Activated effector memory CD4-positive, alpha-beta T cell treated with Interleukin-2 at 50 U/mL for 16 hours (primary cell): Measurements from ENCODE around the gene LDLRAD3.

ENCODE experiments used
- DNase-seq: peaks from one replicate; pipeline ENCODE4 v3.0.0-alpha.2; 2020

LDLRAD3 gene

DNA sequence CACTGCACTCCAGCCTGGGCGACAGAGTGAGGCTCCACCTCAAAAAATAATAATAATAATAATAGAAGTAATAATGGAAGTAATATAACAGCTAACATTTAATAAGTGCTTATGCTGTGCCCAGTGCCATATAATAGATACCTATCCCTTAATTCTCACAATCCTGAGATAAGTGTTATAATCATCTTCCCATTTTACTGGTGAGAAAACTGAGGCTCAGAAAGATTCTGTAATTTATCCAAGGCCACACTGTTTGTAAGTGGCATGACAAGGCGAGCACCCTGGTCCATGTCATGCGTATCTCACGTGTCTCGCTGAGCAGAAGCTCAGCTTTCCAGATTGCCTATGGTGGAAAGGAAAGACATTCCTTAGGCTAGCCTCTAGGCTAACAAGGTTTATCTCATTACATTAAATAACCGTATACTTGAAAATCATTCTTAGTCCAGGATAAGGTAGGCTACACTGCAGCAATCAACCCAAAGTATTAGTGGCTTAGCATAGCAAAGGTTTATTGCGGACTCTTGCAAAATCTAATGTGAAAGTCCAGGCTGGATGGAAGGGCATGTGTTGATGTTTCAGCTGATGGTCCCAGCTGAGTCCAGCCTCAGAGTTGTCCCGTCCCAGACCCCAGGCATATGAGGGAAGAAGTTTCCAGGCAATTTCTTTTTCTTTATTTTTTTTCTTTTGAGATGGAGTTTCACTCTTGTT, 15.0 kb upstream of the LDLRAD3 start:
- DNase-seq: no peak

DNA sequence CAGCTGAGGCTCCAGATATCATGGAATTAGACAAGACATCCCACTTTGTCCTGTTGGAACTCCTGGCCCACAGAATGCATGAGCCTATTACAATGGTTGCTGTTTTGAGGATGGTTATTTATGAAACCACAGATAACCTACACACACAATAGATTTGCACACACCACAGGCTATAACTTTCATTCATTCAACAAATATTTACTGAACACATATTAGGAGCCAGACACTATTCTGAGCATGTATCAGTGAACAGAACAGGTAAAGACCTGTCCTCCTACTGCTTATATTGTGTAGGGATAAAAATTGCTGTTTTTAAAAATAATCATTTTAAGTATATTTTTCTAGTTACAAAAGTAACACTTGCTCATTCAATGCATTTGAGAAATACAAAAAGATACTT, 13.4 kb upstream of the LDLRAD3 start:
- DNase-seq: no peak

DNA sequence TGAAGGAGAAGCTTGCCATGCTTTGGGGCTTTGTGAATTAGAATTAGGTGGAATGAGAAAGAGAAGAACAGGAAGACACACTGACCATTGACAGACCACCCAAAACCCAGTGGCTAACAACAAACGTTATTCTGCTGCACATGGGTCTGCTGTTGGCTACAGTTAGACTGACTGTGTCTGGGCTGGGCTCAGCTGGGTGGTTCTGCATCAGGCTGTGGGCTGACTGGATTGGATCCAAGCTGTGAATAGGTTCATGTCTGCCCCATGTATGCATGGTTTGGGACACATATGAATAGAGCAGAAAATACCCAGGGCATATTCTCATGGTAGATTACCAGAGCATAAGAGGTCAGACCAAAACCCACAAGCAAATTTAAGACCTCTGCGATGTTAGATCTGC, 11.7 kb upstream of the LDLRAD3 start:
- no peak for DNase-seq

DNA sequence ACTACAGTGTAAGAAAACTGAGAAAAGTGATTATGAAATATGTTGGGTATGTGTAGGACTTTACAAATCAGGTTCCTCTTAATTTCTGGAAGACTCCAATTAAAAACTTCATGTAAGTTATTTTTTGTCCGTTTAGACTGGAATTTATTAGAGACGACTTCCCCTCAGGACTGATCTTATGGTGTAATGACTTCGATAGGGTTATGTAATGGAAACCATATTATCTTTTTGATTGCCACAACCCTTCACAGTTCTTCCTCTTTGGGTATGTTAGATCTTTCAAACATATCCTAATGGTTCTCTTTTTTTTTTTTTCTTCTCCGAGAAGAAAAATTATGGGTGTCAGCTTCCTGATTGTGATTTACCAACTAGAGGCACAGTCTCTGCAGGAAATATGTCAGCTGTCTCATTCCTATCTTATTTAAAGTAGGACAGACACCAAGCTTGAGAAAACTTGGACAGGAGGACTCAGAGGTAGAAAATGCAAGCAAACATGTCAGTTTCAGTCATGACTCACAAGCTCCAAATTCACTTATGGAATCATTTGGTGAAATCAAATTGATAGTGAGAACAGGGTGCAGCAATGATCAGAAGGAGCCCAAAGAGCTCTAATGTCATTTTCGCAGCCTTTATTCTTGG, 11.1 kb upstream of the LDLRAD3 start:
- DNase-seq: no peak

DNA sequence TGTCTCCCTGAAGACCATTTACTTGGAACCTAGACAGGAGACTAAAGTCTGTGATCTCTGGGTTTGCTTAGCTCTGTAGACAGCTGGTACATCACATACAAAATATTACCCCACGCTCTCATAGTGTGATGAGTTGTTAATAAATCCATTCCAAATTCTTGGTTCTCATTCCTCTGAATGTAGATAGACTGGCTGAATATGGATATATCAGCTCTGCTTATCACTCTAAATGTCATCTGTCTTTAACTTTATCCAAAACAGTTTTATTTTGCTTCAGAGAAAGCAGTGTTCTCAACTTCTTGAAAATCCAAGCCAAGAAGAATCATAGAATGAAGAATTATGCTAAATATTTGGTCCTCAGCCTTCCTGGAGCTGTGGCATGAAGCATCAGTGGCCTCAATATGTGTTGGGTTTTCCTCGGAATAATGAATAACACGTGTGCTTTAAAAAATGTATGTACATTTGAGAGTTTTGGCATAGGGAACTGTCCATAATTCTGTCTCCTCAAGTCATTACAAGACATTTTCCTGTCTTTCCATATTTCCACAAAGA, 10.5 kb upstream of the LDLRAD3 start:
- no peak for DNase-seq

DNA sequence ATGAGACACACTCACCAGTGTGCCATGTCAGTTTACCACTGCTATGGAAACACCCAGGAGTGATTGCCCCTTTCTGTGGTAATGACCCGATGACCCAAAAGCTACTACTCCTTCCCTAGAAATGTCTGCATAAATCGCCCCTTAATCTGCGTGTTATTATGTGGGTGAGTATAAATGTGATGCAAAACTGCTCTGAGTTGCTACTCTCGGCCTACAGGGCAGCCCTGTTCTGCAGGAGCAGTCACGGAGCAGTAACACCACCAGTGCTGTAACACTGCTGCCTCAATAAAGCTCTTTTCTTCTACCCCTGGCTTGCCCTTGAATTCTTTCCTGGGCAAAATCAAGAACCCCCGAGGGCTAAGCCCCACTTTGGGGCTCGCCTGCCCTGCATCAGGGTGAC, 9.6 kb upstream of the LDLRAD3 start:
- DNase-seq: no peak

DNA sequence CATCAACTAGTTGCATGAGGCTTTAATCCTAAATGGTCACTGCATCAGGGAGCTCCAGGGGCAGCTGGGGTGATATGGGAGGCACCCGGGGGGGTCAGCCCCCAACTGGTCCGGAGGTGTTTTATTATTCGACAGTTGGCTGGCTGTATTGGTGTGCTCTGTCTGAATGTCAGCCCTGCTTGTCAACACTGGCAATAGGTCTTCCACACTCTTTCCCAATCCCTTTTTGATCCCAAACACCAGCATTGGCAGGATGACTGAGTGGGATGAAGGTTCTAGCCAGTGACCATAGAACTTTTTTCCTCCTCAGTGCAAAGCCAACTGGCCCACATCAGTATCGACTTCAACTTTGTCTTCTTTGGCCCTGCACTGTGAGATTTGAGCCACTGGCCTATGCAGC, 8.9 kb upstream of the LDLRAD3 start:
- no peak for DNase-seq

DNA sequence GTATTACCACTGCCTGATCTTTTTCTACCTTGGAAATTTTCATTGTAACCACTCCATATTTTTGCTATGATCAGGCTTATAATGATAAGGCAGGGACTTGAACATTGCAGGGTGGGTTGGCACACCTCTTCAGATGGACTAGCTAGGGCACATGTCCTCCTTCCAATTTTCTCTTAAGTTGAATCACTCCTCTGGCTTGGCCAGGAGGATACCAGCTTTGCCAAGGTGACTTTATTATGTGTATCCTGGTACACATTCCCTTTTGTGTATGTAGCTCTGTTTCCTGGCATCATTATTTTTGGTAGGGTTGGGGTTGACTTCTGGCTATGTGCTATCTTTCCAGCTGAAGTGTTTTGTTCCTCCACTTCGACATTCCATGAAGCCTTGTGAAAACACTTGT, 8.5 kb upstream of the LDLRAD3 start:
- no peak for DNase-seq

DNA sequence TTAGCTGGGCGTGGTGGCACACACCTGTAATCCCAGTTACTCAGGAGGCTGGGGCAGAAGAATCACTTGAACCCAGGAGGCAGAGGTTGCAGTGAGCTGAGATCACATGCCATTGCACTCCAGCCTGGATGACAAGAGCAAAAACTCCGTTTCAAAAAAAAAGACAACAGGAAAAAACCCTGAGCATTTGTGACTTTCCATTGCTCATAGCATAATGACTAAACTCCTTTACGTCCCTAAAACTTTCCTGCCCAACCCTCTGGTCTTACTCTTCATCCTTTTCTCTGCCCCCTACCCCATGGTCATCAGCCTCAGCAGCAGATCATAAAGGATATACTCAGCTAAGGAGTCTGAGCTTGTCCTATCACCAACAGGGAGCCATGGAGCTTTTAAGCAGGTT, 6.8 kb upstream of the LDLRAD3 start:
- no peak for DNase-seq

DNA sequence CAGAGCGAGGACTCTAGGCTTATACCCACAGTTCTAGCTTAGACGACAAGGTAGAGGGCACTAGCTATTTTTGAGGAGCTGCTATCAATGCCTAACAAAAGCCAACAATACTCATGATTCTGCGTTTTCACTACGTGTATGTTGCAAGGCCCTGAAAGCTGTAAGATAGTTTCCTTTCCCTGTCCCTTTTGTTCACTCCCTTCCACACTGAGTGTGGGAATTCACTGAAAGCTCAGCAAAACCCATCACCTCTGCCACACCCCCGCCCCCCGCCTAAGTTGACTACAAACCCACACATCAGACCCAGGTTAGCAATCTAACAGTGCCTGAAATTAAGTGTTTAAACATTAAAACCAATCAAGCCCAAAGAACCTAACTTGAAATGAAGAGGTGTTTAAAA, 6.2 kb upstream of the LDLRAD3 start:
- no peak for DNase-seq

DNA sequence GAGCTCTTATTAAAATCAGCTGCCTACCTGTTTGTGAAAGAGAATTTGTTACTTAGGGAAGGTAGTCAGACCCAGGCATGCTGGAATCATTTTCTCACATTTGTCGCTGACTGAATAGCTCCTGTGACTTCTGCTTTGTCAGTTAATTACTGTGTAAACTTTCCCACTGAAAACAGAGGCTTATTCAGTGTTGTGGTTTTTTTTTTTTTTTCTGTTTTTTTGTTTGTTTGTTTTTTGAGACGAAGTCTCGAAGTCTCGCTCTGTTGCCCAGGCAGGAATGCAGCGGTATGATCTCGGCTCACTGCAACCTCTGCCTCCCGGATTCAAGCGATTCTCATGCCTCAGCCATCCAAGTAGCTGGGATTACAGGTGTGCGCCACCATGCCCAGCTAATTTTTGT, 5.6 kb upstream of the LDLRAD3 start:
- no peak for DNase-seq

DNA sequence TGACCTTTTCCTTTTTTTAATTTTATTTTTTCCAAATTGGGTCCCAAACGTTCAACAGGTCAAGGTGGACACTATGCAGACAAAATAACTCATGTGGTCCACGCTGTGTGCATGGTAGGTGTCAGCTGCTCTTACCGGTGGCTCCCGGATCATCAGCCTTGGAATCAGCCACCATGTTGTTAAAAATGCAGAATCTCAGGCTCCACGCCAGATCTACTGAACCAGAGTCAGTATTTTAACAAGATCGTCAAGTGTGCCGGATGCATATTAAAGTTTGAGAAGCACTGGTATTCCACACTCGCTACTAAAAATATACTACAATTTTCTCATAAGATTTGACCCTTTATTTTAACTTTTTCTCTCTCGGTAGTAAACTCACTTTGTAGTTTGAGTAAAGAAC, 553 bp upstream of the LDLRAD3 start:
- DNase-seq: no peak

DNA sequence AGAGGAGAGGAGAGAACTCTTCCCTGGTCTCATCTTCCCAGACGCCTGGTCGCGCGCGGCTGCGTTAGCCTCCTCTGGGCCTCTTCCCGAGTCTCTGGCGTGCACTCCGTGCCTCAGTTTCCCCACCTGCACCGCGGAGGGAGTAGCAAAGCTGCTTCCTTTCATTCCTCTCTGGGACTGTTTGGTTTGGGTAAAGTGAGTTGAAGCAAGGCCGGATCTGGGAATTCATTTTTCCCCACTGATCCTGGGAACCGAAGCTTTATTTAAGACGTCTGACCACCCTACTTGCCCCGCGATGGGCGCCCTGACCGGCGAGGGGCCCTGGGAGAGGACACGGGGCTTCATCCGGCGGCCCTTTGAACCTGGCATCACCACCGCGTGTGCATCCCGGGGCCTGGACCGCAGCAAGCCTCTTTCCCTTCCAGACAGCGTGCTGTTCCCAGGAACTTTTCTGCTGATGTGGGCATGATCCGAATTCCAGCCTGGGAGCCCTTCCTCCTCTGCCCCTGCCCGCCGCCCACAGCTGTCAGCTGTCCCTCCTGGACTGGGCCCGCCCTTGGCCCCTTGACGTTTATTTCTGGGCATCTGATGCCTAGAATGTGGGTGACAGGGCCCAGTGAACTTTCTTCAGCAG, 758 bp downstream of the LDLRAD3 start:
- DNase-seq: no peak

DNA sequence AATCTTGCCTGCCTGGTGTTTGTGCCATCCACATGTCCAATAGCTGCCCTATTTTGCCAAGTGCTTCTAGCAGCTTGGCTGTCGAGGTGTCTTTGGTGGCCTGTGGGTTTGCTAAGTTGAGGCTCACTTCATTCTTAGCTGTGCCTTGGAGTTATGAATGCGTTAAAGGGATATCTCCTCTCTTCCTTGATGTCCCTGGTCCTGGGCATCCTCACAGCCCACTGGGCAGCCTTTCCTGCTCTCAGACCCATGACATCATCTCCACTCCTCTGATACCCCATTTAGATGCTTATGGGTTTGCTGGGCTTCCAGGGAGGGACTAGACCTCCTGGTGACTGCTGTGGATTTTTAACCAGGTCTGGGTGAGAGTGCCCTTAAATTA, 1.3 kb downstream of the LDLRAD3 start:
- no peak for DNase-seq

DNA sequence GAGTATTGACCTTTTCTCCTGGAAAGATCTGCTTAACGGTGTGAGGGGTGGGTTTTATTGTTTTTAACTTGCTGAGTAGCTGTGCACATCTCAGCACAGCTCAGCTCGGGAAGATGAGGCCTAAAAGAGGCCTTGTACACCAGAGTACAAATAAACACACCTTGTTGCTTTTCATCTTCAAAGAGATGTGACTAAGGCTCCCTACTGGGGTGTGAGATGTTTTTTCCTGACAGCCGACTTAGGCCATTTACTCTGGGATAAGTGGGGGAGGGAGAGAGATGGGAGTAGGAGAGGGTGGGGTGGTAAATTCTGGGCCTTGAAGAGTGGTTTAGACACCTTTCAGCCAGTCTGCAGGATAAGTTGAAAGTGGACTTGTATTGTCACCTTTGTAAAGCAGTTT, 2.9 kb downstream of the LDLRAD3 start:
- DNase-seq: no peak

DNA sequence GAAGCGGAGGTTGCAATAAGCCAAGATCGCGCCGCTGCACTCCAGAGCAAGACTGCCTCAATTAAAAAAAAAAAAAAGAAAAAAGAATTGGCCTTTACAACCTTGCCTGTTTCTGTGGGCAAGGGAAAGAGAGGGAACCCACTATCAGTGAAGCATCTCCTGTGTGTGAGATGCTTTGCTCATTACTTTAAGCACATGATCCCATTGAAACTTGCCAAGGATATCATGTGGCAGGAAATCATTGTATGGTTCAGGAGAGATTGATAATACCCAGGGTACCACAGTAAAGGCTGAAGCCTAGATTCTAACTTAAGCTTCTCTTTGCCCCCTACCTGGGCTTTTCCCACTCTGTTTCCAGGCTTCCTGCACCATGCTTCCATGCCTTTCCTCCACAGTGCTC, 3.6 kb downstream of the LDLRAD3 start:
- no peak for DNase-seq

DNA sequence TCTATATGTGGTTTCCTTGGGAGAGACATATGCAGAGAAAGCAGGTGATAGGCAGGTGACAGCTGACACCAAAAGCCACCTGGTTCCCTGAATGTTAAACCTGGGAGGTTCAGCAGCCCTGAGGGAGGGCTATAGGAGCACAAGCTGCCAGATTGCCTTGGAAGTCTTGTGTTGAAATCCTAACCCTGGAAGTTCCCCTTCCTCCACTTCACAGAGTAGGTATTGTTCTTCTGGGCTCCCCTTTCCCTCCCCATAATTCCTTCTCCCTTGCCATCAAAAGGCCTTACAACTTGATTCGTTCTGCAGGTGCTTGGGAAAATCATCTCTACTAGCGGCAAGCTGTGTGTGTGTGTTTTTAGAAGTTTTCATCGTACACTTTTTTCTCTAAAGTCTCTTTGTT, 5.4 kb downstream of the LDLRAD3 start:
- DNase-seq: no peak

DNA sequence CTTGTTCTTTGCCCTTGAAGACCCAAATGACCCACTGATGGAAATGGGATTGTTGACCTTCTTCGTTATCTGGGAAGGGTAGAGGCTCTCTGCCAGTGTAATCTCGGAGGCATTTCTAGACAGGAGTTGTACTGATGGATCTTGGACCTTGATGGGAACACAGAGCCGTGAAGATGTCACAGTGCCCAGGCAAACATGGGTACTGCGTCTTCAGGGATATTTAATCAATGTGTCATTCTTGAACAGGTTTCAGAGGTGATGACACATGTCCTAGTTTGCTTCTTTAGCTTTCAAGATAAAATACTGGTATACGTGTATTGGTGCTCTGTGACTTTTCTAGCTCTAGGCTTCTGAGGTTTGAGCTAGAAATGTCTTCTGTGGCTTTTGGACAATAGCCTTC, 6.2 kb downstream of the LDLRAD3 start:
- no peak for DNase-seq

DNA sequence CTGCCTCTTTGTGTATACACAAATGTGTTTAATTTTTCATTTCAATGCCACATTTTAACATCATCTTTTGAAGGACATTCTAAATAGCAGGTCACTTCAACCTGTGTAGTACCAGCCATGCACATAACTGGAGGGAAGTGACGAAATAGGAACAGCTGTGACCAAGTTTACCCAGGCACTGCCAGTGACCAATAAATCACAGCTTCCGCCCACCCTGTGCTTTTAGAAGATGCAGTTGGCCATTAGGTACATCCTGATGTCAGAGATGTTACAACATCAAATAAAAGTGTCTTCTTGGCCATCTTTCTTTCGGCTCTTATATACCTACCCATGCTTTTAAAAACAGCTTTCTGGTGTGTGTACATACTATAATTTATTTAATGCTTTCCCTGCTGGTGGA, 7.8 kb downstream of the LDLRAD3 start:
- DNase-seq: no peak

DNA sequence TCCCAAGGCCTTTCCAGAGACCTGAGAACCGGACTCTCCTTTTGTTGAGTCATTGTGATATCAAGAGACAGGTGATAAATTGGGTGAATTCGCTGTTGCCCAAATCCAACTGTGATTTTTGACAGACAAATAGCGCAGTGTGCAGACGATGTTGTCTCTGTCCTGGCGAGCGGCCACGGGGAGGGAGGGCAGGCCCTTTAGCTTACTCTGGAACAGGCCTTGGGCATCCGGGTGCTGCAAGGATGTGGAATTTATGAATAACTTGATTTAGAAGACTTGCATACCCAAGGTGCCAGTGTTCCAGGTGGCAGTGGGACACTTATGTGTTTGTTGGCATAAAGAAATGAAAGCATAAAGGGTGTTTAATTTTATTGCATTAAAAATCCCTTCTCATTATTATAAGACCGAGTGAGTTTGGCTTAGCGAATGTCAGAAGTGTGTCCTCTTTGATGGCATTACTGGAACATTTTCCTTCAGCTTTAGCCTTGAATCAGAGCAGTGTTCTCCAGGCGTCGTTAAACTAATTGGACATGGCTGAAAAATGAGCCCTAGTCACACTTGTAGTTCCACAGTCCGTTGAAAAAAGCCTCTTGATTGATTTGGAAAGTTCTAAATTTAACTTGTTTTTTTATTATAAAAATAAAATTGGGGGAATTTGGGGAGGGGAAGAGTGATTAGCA, 9.4 kb downstream of the LDLRAD3 start:
- DNase-seq: no peak

DNA sequence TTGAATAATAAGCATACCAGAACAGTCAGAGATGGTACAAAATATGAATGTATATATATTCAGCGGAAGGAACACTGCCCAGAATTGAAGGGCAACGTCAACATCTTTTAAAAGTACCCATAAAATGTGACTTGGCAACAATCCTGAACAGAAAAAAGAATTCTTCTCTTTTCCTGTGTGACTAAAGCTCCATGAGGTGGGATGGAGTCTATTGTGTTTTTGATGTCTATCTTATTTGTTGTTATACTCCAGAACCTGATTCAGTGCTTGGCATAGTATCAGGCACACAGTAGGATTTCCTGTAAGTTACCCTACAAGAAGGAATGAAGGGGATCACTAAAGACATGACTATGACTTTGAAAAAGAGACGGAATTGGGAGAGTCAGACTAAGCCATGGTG, 10.3 kb downstream of the LDLRAD3 start:
- DNase-seq: no peak

DNA sequence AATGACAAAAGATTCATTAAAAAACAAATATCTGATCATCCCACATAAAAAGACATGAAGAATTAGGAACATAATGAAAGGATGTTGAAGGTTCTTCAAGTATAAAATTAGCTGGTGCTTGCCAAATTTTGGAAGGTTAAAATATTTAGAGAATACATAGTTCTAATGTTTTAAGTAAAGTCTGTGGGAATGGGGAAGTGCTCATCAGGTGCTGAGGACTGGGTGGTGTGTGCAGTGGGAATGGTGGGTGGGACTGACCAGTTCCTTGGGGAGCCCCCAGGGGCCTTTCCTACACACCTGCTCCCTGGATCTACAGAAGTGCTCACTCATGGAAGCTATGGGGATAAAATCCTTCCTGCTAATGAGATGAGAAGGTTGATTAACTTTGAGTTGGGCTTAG, 11.8 kb downstream of the LDLRAD3 start:
- no peak for DNase-seq

DNA sequence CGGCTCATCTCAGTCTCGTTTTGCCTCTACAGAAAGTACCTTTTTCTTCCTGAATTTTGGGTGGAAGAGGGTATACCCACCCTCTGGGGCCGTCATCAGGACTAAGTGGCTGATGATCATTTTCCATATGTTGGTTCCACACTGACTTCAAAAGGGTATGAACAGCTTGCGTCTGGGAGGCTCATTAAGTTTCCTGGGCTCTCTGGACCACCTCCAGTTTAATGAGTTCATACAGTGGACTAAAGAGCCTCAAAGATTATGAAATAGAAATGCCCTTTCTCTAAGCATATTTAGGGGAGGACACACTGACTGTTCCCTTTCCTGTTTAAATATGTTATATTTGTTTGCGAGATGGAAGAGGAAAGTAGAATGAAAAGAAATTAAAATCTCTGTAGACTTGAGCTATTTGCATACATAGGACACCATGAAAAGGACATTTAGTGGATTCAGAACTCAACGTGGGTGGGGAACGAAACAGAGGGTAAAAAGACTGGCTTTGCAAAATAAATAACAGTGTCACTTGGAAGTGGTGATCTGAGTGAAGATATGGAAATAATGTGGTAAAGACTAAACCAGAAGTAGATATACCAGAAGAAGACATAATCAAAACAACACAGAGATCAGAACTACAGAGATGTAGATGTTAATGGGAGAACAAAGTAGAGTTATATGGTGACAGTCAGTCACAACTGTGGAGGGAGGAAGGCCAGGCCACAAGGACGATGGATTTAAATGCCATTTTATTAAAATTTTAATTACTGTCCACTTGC, 18.7 kb downstream of the LDLRAD3 start:
- no peak for DNase-seq
